Activated CD4-positive, CD25-positive, alpha-beta regulatory T cell treated with anti-CD3 and anti-CD28 coated beads, Interleukin-2, amount 50 U/mL, for 72 hours (primary cell): ENCODE data around the gene UMPS.
"Not testable (repeated sequence)": the region's sequence is repeated elsewhere in the genome, so short reads cannot be mapped to it uniquely, and the experiment has no call there.

Source experiments
- DNase-seq: peaks from one replicate; pipeline ENCODE4 v3.0.0; 2021

Gene UMPS

GRCh38 chr3:124781476-124782376 is 51.5 kb downstream of the UMPS start:
- no peak for DNase-seq

- DNase-seq = not testable (repeated sequence)
Observed at GRCh38 chr3:124782377-124782712, 52.1 kb downstream of the UMPS start.

- no peak for DNase-seq
Observed at GRCh38 chr3:124783696-124784095, 53.4 kb downstream of the UMPS start.

GRCh38 chr3:124784686-124785382 is 54.6 kb downstream of the UMPS start:
- DNase-seq = no peak

GRCh38 chr3:124785973-124786372 is 55.7 kb downstream of the UMPS start:
- no peak for DNase-seq

GRCh38 chr3:124786511-124787241 is 56.4 kb downstream of the UMPS start:
- DNase-seq = no peak

- DNase-seq = no peak
Observed at GRCh38 chr3:124787476-124788195, 57.4 kb downstream of the UMPS start.

- DNase-seq = no peak
Observed at GRCh38 chr3:124788254-124788745, 58.0 kb downstream of the UMPS start.

- DNase-seq = not testable (repeated sequence)
Observed at GRCh38 chr3:124789103-124789502, 58.9 kb downstream of the UMPS start.

- DNase-seq = no peak
Observed at GRCh38 chr3:124791142-124791541, 60.9 kb downstream of the UMPS start.

- no peak for DNase-seq
Observed at GRCh38 chr3:124791639-124792151, 61.4 kb downstream of the UMPS start.

GRCh38 chr3:124792341-124793040 is 62.2 kb downstream of the UMPS start:
- DNase-seq = no peak

GRCh38 chr3:124793054-124793739 is 62.9 kb downstream of the UMPS start:
- no peak for DNase-seq

GRCh38 chr3:124796477-124796876 is 66.2 kb downstream of the UMPS start:
- DNase-seq = no peak

GRCh38 chr3:124797426-124797945 is 67.2 kb downstream of the UMPS start:
- no peak for DNase-seq
